Renal pelvis (tissue), 4 donors: ENCODE data around the gene GET3. TPM values are rescaled to one million over a fixed set of nuclear protein-coding genes. Genes with fewer than 3 reads are reported as not detected.
A peak's percentile ranks its signal among the peaks of the same experiment; 100 is the strongest.

Source experiments
- DNase-seq: peaks from one replicate; pipeline ENCODE4 v3.0.0-alpha.2; 2013
- polyA plus RNA-seq, 3 donors: library from polyadenylated mRNA; unstranded; fragments of 120-200 nt; gene quantifications; one replicate each; pipeline ENCODE4 v1.2.1, GENCODE V29; 2013; ENCODE audit not compliant: insufficient read length in 3 of 3

The GET3 gene
- polyA plus RNA-seq, 3 donors, result 86.8 to 98.0 (median 91.7) TPM

- DNase-seq, result no peak
Measured at GRCh38 chr19:12745166-12745897, 8.0 kb downstream of the GET3 start.

DNA sequence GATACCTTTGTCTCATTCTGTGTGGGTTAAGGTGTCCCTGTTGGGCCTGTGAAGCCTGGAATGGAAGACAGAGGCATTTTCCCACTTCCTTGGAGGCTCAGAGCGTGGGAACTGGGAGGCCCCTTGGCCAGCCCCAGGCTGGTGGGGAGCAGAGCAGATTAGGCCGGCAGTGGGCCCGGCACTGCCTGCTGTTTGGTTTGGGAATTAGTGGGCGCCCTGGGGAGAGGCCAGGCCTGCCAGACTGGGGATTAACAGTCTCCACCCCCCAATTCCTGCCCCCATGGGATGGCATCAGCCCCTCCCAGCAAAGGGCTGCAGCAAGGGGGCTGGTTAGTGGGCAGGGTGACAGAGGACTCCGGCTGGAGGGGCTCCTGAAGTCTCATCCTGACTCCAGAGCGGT, 11.2 kb downstream of the GET3 start:
- DNase-seq, result no peak

DNA sequence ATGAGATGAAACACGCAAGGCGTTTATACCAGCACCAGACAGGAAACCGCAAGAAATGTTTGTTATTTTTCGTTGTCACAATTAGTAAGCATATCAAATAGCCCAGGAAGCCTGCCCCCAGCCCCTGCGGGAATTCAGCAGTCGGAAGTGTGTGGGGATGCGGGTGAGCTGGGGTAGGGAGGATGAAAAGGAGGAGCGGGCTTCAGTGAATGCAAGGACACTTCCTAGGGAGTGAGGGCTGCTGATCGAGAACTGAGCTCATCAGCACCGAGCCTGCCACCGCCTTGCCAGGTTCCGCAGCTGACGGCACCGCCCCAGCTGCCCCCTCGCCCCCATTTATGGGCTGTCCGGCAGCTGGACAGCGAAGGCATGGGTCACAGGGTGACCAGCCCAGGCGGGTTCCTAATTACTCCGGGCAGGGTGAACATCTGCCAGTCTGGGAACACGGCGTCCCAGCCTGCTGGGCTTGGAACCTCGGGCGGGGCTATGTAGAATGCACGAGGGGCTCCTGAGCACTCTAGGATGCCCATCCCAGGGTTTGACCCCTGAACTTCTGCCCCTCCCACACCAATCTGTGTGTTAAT, 12.7 kb downstream of the GET3 start:
- DNase-seq, result no peak

- DNase-seq, result no peak
Measured at GRCh38 chr19:12750851-12751250, 13.6 kb downstream of the GET3 start.

DNA sequence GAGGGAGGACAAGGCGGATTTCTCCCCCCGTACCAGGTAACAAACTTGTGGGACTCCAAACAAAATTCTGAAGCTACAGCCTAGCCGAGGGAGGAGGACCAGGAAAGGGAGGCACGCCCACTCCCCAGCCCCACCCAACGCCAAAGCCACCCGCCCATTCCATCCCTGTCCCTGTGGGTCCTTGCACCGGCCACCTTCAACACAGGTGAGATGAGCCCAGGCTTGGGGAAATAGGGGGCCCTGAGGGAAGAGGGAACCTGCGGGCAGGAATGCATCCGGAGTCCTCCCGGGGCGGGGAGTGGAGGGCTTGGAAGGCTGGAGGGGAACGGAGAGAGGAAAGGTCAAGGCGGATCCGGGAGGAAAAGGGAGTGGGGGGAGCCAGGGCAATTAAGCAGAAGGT, 14.3 kb downstream of the GET3 start, which contains the start of gene BEST2:
BEST2 (plus strand) TSS at position 157 of the 400 bp plus-strand sequence. CDS start 802 bp downstream, outside the sequence.
- no peak for DNase-seq

GRCh38 chr19:12752056-12752781, 14.9 kb downstream of the GET3 start:
- no peak for DNase-seq

DNA sequence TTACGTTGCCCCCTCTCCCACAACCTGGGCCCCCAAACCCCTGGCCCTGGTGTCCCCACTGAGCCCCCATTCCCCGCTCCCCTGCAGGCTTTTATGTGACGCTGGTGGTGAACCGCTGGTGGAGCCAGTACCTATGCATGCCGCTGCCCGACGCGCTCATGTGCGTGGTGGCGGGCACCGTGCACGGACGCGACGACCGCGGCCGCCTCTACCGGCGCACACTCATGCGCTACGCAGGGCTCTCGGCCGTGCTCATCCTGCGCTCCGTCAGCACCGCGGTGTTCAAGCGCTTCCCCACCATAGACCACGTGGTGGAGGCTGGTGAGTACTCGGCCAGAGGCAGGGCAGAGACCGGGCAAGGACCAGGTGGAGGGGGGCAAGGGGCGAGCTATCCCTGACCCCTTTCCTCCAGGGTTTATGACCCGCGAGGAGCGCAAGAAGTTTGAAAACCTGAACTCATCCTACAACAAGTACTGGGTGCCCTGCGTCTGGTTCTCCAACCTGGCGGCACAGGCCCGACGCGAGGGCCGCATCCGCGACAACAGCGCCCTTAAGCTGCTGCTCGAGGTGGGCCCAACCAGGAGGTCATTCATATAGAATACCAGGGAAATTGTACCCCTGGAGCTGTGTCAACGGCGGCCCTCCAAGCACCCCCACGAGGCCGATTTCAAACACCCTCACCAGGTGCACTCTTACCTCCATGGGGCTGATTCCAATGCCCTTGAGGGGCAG, 17.3 kb downstream of the GET3 start:
- no peak for DNase-seq

DNA sequence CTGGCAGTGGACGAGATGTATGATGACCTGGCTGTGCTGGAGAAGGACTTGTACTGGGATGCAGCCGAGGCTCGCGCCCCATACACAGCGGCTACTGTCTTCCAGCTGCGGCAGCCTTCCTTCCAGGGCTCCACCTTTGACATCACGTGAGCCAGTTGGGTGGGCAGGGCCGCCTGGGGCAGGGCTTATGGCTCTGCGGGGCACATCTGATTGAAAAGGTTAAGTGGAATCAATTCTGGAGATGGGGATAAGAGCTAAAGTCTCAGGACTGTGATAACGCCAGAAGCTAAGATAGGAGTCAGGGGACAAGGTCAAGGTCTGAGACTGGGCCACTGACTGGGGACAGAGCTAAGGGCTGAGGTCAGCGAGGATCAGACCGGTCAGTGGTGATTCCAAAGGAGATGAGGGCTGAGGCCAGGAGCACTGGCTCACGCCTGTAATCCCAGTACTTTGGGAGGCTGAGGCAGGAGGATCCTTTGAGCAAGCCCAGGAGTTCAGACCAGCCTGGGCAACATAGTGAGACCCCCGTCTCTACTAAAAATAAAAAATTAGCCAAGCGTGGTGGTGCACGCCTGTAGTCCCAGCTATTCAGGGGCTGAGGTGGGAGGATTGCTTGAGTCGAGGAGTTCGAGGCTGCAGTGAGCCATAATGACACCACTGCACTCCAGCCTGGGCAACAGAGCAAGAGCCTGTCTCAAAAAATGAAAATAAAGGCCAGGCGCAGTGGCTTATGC, 19.0 kb downstream of the GET3 start:
- no peak for DNase-seq

DNA sequence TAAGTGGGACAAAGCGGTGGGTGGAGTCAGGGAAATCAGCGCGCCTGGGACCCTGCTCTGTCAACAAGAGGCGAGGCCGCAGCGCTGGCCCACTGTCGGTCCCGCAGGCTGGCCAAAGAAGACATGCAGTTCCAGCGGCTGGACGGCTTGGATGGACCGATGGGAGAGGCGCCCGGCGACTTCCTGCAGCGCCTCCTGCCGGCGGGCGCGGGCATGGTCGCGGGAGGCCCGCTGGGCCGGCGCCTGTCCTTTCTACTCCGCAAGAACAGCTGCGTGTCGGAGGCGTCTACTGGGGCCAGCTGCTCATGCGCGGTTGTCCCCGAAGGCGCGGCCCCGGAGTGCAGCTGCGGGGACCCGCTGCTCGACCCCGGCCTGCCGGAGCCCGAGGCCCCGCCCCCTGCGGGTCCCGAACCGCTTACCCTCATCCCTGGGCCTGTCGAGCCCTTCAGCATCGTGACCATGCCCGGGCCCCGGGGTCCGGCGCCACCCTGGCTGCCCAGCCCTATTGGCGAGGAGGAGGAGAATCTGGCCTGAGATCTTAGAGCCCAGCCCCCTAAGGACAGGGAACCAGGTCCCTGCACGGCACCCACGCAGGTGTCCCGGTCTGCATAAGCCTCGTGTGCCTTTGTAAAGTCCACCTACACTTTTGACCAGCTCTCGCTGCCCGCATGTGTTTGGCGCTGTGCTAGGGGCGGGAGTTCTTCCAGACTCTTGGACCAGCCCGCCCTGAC, 20.4 kb downstream of the GET3 start:
- no peak for DNase-seq

DNA sequence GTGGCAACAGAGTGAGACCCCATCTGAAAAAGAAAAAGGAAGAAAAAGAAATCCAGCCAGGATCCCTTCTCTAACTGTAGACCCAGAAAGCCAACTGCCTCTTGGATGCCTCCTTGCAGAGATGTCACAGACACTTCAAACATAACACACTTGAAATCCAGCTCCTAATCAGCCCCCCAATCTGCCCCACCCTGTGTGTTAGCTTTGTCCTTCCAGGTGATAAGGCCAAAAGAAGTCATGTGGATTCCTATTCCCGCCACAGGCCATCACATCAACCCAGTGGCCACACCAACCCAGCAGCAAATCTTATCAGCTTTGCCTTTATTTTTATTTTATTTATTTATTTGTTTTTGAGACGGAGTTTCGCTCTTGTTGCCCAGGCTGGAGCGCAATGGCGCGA, 22.4 kb downstream of the GET3 start:
- no peak for DNase-seq

DNA sequence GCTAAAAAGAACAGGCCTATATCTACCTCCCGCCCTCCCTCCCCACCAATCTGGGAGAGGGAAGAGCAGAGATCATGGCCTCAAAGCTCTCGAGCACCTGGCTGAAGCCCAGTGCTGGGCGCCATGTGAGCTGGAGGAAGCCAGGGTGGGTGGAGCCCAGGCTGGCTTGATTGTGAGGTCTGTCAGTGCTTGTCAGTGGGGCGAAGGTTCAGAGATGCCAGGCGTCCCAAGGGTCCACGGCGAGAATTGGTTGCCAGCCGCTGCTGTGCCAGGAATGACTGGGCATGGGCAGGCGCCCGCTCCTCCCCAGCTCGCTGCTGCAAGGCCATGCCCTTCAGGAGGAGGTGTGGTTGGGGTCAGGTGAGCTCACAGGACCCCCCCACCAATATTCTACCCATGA, 25.8 kb downstream of the GET3 start:
- no peak for DNase-seq

- DNase-seq, result no peak
Measured at GRCh38 chr19:12764698-12765097, 27.4 kb downstream of the GET3 start.

DNA sequence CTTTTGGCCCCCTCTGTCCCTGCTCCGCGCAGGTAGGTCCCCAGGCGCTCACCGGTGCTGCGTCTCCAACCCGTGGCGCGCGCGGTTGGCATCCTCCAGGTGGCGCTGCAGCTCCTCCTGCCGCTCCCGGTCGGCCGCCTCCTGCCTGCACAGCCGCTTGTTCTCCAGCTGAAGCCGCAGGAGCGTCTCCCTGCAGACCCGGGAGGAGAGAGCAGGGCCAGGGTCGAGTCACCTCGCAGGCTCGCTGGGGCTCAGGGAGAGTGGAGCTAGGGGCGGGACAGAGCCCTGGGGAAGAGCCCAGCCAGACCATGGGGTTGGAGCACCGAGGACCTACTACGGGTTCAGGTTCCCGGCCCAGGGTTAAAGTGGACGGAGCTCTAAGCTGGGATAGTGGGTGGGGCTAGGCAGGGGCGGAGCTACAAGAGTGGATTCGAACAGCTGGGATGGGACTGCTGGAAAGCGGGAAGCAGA, 28.8 kb downstream of the GET3 start:
- peak; percentile 80 for DNase-seq

DNA sequence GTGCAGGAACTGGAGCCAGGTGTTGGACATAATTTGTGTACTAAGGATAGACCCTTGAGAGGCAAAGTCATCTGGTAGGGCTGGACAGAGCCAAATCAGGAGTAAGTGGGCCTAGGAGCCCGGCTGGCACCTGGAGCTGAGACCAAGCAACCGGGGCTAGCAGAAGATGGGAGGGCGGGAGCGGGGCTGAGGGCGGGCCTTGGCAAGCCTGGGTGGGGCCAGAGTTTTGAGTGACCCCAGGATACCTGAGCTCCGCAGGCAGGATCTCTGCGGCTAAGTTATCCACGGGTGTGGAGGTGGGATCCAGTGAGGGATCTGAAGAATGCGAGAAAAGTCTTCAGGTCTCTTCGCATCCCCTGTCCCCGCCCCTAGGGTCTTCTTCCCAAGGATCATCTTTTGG, 29.9 kb downstream of the GET3 start:
- DNase-seq, result no peak

DNA sequence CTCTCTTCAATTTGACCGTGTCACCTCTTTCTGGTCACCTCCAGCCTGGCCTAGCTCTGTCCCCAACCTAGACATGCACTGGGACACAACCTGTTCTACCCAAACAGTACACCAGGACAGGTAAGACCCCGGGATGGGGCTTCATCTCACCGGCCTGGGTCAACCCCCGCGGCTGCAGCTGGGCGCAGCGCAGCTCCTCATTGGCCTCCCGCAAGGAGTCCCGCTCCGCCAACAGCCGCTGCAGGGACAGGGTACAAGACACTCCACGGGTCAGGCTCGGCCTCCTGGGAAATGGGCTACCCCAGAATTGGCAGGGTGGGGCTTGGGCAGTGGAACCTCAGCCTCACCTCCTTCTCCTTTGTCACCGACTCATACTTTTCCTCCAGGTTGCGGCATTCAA, 30.4 kb downstream of the GET3 start:
- no peak for DNase-seq

- DNase-seq, result no peak
Measured at GRCh38 chr19:12769689-12770088, 32.4 kb downstream of the GET3 start.

GRCh38 chr19:12770922-12771321, 33.6 kb downstream of the GET3 start:
- no peak for DNase-seq

- no peak for DNase-seq
Measured at GRCh38 chr19:12772323-12772722, 35.0 kb downstream of the GET3 start.

- no peak for DNase-seq
Measured at GRCh38 chr19:12773571-12773970, 36.3 kb downstream of the GET3 start.
